ENCODE measurements around the gene TOP1. TPM values are rescaled to one million over a fixed set of nuclear protein-coding genes. Genes with fewer than 3 reads are reported as not detected.

The TOP1 gene
- total and polyA plus RNA-seq, 9 of the 15 experiments (the other 6 are each of a cell fraction or from before 2014, with no cell fraction given) = 26.4 to 127 (median 39.6) TPM

DNA sequence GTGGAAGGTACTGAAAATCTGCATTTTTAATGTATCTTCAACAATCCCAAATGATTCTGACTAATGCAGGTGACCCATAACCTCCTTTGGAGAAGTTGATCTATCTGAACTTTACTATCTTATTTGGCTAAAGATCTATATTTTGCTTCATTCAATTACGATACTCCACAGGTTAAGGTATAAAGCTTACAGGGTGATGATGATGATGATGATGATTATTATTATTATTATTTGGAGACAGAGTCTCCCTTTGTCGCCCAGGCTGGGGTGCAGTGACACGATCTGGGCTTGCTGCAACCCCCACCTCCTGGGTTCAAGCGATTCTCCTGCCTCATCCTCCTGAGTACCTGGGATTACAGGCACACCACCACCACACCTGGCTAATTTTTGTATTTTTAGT, 13.1 kb downstream of the TOP1 start:
- intact Hi-C loops (cut with micrococcal nuclease) = no loop called here
- Histone ChIP-seq H3K4me3 (no peak overlapping the region), H3K79me2 (ENCODE audit: control insufficient read depth, insufficient read depth, low read length) (peaks cover 96% of the 10 kb centered on the region), H4K20me1 (replicated peaks; ENCODE audit: control insufficient read depth, insufficient read depth, low read length) (peaks cover 11% of the 10 kb centered on the region; the same call in 1 of the 2 replicates), H3K9me1 (ENCODE audit: control insufficient read depth, insufficient read depth, low read length) (no peaks in the 10 kb centered on the region), H3K4me2 (ENCODE audit: insufficient read depth, low read length) (no peak overlapping the region), H3K4me1 (replicated peaks in 1 of 2; ENCODE audit: control insufficient read depth in 2 of 2, insufficient read depth in 2 of 2, low read length in 2 of 2) (peaks cover 12 to 26% of the 10 kb centered on the region in 2 experiments; a peak in 3 of 5 replicates), H3K27ac (ENCODE audit: extremely low read depth, low read depth, low read length) (no peak overlapping the region), H3K9ac (ENCODE audit: insufficient read depth in 1 of 2, low read depth in 2 of 2, low read length in 2 of 2) (no peak overlapping the region), H2AFZ (ENCODE audit: low read depth, low read length) (no peak overlapping the region), H3K9me3 (replicated peaks; ENCODE audit: control insufficient read depth, insufficient read depth, low read depth, low read length) (no peaks in the 10 kb centered on the region), H3K27me3 (ENCODE audit: control insufficient read depth in 2 of 2, insufficient read depth in 2 of 2, low read length in 2 of 2) (no peaks in the 10 kb centered on the region), H3K36me3 (ENCODE audit: control insufficient read depth, insufficient read depth, low read length) (peaks cover 38% of the 10 kb centered on the region; the same call in 2 of the 3 replicates)
- POLR2A ChIA-PET = interaction anchor here (0.7 to 10.0 kb wide), 5 partner anchors 9 to 50 kb away, joined by 3 to 125 read pairs (median 12); partner anchors contain the start of gene TOP1
- DNase-seq (ENCODE audit: extremely low read depth in 1 of 4, low spot score in 3 of 4) (no peak), FAIRE-seq (no peak), ATAC-seq (no peak)
- BruUV-seq (replicated peaks) = no TSS peak
- in situ Hi-C loops (cut with MboI) = no loop called here
- CTCF ChIA-PET (ENCODE audit: low intra/inter-chr PET ratio) = no interaction called here
- WGBS (ENCODE audit: insufficient coverage, low coverage, missing lambda C conversion rate) = 80% methylated on average over 4 of the region's 4 CpGs
- TF ChIP-seq, protein P1, sequence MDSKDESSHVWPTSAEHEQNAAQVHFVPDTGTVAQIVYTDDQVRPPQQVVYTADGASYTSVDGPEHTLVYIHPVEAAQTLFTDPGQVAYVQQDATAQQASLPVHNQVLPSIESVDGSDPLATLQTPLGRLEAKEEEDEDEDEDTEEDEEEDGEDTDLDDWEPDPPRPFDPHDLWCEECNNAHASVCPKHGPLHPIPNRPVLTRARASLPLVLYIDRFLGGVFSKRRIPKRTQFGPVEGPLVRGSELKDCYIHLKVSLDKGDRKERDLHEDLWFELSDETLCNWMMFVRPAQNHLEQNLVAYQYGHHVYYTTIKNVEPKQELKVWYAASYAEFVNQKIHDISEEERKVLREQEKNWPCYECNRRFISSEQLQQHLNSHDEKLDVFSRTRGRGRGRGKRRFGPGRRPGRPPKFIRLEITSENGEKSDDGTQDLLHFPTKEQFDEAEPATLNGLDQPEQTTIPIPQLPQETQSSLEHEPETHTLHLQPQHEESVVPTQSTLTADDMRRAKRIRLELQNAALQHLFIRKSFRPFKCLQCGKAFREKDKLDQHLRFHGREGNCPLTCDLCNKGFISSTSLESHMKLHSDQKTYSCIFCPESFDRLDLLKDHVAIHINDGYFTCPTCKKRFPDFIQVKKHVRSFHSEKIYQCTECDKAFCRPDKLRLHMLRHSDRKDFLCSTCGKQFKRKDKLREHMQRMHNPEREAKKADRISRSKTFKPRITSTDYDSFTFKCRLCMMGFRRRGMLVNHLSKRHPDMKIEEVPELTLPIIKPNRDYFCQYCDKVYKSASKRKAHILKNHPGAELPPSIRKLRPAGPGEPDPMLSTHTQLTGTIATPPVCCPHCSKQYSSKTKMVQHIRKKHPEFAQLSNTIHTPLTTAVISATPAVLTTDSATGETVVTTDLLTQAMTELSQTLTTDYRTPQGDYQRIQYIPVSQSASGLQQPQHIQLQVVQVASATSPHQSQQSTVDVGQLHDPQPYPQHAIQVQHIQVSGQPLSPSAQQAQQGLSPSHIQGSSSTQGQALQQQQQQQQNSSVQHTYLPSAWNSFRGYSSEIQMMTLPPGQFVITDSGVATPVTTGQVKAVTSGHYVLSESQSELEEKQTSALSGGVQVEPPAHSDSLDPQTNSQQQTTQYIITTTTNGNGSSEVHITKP (IDR thresholded peaks at IDR 0.05; ENCODE audit: partially characterized antibody) = no peak
- TF ChIP-seq, protein P2, sequence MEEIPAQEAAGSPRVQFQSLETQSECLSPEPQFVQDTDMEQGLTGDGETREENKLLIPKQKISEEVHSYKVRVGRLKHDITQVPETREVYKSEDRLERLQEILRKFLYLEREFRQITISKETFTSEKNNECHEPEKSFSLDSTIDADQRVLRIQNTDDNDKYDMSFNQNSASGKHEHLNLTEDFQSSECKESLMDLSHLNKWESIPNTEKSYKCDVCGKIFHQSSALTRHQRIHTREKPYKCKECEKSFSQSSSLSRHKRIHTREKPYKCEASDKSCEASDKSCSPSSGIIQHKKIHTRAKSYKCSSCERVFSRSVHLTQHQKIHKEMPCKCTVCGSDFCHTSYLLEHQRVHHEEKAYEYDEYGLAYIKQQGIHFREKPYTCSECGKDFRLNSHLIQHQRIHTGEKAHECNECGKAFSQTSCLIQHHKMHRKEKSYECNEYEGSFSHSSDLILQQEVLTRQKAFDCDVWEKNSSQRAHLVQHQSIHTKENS (CRISPR knock-in tag; IDR thresholded peaks at IDR 0.05) = no peak
- TF ChIP-seq ZNF77 (CRISPR knock-in tag; IDR thresholded peaks at IDR 0.05) (no peak), DACH1 (IDR thresholded peaks at IDR 0.05; ENCODE audit: partially characterized antibody) (no peak), NFXL1 (CRISPR knock-in tag; IDR thresholded peaks at IDR 0.05) (no peak), MYNN (IDR thresholded peaks at IDR 0.05) (no peak), MYNN (CRISPR knock-in tag; IDR thresholded peaks at IDR 0.05) (no peak), ZBTB8A (IDR thresholded peaks at IDR 0.05; ENCODE audit: partially characterized antibody) (no peak)
- TF ChIP-seq, protein P3, sequence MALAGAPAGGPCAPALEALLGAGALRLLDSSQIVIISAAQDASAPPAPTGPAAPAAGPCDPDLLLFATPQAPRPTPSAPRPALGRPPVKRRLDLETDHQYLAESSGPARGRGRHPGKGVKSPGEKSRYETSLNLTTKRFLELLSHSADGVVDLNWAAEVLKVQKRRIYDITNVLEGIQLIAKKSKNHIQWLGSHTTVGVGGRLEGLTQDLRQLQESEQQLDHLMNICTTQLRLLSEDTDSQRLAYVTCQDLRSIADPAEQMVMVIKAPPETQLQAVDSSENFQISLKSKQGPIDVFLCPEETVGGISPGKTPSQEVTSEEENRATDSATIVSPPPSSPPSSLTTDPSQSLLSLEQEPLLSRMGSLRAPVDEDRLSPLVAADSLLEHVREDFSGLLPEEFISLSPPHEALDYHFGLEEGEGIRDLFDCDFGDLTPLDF (CRISPR knock-in tag; IDR thresholded peaks at IDR 0.05) = no peak
- TF ChIP-seq, protein P4, sequence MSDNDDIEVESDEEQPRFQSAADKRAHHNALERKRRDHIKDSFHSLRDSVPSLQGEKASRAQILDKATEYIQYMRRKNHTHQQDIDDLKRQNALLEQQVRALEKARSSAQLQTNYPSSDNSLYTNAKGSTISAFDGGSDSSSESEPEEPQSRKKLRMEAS (CRISPR knock-in tag; IDR thresholded peaks at IDR 0.05) = no peak
- TF ChIP-seq, protein P5, sequence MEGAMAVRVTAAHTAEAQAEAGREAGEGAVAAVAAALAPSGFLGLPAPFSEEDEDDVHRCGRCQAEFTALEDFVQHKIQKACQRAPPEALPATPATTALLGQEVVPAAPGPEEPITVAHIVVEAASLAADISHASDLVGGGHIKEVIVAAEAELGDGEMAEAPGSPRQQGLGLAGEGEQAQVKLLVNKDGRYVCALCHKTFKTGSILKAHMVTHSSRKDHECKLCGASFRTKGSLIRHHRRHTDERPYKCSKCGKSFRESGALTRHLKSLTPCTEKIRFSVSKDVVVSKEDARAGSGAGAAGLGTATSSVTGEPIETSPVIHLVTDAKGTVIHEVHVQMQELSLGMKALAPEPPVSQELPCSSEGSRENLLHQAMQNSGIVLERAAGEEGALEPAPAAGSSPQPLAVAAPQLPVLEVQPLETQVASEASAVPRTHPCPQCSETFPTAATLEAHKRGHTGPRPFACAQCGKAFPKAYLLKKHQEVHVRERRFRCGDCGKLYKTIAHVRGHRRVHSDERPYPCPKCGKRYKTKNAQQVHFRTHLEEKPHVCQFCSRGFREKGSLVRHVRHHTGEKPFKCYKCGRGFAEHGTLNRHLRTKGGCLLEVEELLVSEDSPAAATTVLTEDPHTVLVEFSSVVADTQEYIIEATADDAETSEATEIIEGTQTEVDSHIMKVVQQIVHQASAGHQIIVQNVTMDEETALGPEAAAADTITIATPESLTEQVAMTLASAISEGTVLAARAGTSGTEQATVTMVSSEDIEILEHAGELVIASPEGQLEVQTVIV (CRISPR knock-in tag; IDR thresholded peaks at IDR 0.05; ENCODE audit: borderline replicate concordance) = no peak
